OCI-LY3 (cell line): Measurements from ENCODE around the gene EFNA2.

Experiments
- CTCF ChIP-seq: fragments of 200-600, 300-600 bp; sonication (generic); IDR thresholded peaks from 2 replicates; pipeline ENCODE4 v1.5.1; 2014; ENCODE audit warnings: antibody characterized with exemption, low read length, low read depth
- EZH2phosphoT487 ChIP-seq: fragments of 200-600 bp; shearing (Covaris generic); IDR thresholded peaks from 2 replicates; pipeline ENCODE4 v1.6.1; 2018; ENCODE audit warnings: antibody characterized with exemption, mixed run types, low read depth

GRCh38 chr19:1237027-1237659, 48.5 kb upstream of the EFNA2 start:
- TF ChIP-seq EZH2phosphoT487 (no peak), CTCF (no peak)
